Panc1 (cell line): ENCODE measurements around the gene THAP10. TPM values are rescaled to one million over a fixed set of nuclear protein-coding genes. Genes with fewer than 3 reads are reported as not detected.
"Not testable (repeated sequence)": the region's sequence is repeated elsewhere in the genome, so short reads cannot be mapped to it uniquely, and the experiment has no call there.

Experiments used
- ATAC-seq: fragments of 200-7000 bp; cut with Tn5 transposase; 2 replicates; pipeline ENCODE4 v1.9.1; 2020; ENCODE audit warnings: mild to moderate bottlenecking, moderate library complexity
- BruUV-seq: library from RNA; stranded (reverse); fragments of 400-500 nt; replicated peaks from 2 replicates; lab custom pipeline; 2021; lab: Mats Ljungman, UMichigan
- CTCF ChIA-PET: fragments of 300-600 bp; sonication (Branson Sonifier 250); formaldehyde crosslinking; loops from one replicate; lab custom pipeline; 2022; ENCODE audit warnings: antibody characterized with exemption; lab: Charles Lee
- POLR2A ChIA-PET: fragments of 300-600 bp; sonication (Branson Sonifier 250); formaldehyde crosslinking; loops from one replicate; lab custom pipeline; 2022; ENCODE audit warnings: antibody characterized with exemption; lab: Charles Lee
- DNase-seq: peaks from one replicate; pipeline ENCODE4 v3.0.0-alpha.2; 2010; ENCODE audit warnings: low read depth, low spot score
- H3K27ac ChIP-seq: 2 replicates; pipeline ENCODE4 v1.5.1; 2011; ENCODE audit warnings: mild to moderate bottlenecking, low read length, inconsistent platforms
- H3K27me3 ChIP-seq: fragments of 200-500 bp; sonication (Bioruptor generic); 2 replicates; pipeline ENCODE4 v1.6.0; 2014; ENCODE audit warnings: low read length, inconsistent platforms; ENCODE audit not compliant: control insufficient read depth, insufficient read depth
- H3K36me3 ChIP-seq: fragments of 200-500 bp; sonication (Bioruptor generic); 2 replicates; pipeline ENCODE4 v1.5.1; 2014; ENCODE audit warnings: inconsistent platforms, mild to moderate bottlenecking, low read length, moderate library complexity; ENCODE audit not compliant: control insufficient read depth, insufficient read depth
- H3K4me1 ChIP-seq: 2 replicates; pipeline ENCODE4 v1.5.1; 2011; ENCODE audit warnings: inconsistent platforms, mild to moderate bottlenecking, low read length, moderate library complexity; ENCODE audit not compliant: control insufficient read depth, insufficient read depth
- H3K4me3 ChIP-seq, 2 experiments: 2 replicates each; pipeline ENCODE4 v1.5.1; 2011 to 2012; ENCODE audit warnings: low read depth in 2 of 2, low read length in 2 of 2, mild to moderate bottlenecking in 2 of 2, inconsistent platforms in 1 of 2, moderate library complexity in 1 of 2
- H3K9me3 ChIP-seq: fragments of 200-500 bp; sonication (Bioruptor generic); 2 replicates; pipeline ENCODE4 v1.5.1; 2014; ENCODE audit warnings: low read depth, mild to moderate bottlenecking, inconsistent platforms, low read length, moderate library complexity; ENCODE audit not compliant: control insufficient read depth, insufficient read depth
- CTCF ChIP-seq: fragments of 450-650 bp; IDR thresholded peaks from 2 replicates; pipeline ENCODE4 v1.5.1; 2017; ENCODE audit warnings: mild to moderate bottlenecking
- POLR2AphosphoS5 ChIP-seq: IDR thresholded peaks from 2 replicates; pipeline ENCODE4 v1.6.1; 2012; ENCODE audit warnings: mild to moderate bottlenecking, low read depth, low read length, moderate library complexity
- REST ChIP-seq, 2 experiments: IDR thresholded peaks; 2 replicates each; pipeline ENCODE4 v1.6.1; 2011 to 2012; ENCODE audit warnings: low read depth in 2 of 2, control low read depth in 1 of 2, low read length in 1 of 2, mild to moderate bottlenecking in 1 of 2, moderate library complexity in 1 of 2; ENCODE audit not compliant: insufficient read depth in 1 of 2
- SIN3A ChIP-seq: IDR thresholded peaks from 2 replicates; pipeline ENCODE4 v1.6.1; 2012; ENCODE audit warnings: low read depth, mild to moderate bottlenecking, low read length, moderate library complexity, borderline replicate concordance; ENCODE audit not compliant: insufficient read depth
- TCF7L2 ChIP-seq: IDR thresholded peaks from 2 replicates; pipeline ENCODE4 v1.6.1; 2011; ENCODE audit warnings: mild to moderate bottlenecking, low read depth, low read length, inconsistent platforms
- in situ Hi-C: cut with HindIII; loops from 2 replicates; pipeline ENCODE4 v1.10.0; 2016; ENCODE audit warnings: low sequenced_read_pairs, low pct_unique_long_range_greater_than_20kb
- intact Hi-C: fragments of 100-400 bp; cut with micrococcal nuclease; formaldehyde crosslinking; loops from one replicate; pipeline ENCODE4 v1.10.0; 2022; ENCODE audit not compliant: unreplicated experiment
- total RNA-seq: library from RNA; stranded (reverse); gene quantifications from one replicate; pipeline ENCODE4 v1.2.1, GENCODE V29; 2021; ENCODE audit not compliant: unreplicated experiment

The THAP10 gene
- total RNA-seq, 1 experiment from 2014 or later, result 6.7 TPM

- ChIA-PET CTCF (no interaction called here), POLR2A (no interaction called here)
- intact Hi-C loops, result no loop called here
- no peak overlapping the region for H3K27ac ChIP-seq
- in situ Hi-C loops, result no loop called here
- H3K9me3 ChIP-seq, result no peaks in the 10 kb centered on the region
- no peak for ATAC-seq
- no peak overlapping the region for H3K4me3 ChIP-seq
- DNase-seq, result no peak
- H3K36me3 ChIP-seq, result no peaks in the 10 kb centered on the region
- TF ChIP-seq CTCF (no peak), POLR2AphosphoS5 (no peak), TCF7L2 (no peak)
- H3K27me3 ChIP-seq, result no peaks in the 10 kb centered on the region
- no peaks in the 10 kb centered on the region for H3K4me1 ChIP-seq
- BruUV-seq, result no TSS peak
These were observed 40.2 kb upstream of the THAP10 start for GRCh38 chr15:70932397-70932796.

- Histone ChIP-seq H3K27ac (no peak overlapping the region), H3K27me3 (no peaks in the 10 kb centered on the region), H3K9me3 (no peaks in the 10 kb centered on the region), H3K36me3 (no peaks in the 10 kb centered on the region), H3K4me1 (no peaks in the 10 kb centered on the region), H3K4me3 (no peak overlapping the region)
- DNase-seq (no peak), ATAC-seq (no peak)
- ChIA-PET POLR2A (no interaction called here), CTCF (no interaction called here)
- TF ChIP-seq CTCF, result no peak
- no TSS peak for BruUV-seq
- in situ Hi-C loops (no loop called here), intact Hi-C loops (no loop called here)
These were observed 39.6 kb upstream of the THAP10 start for GRCh38 chr15:70931821-70932220.

GRCh38 chr15:70926914-70927313, 34.7 kb upstream of the THAP10 start:
- POLR2A ChIA-PET, H3K27me3 ChIP-seq, H3K9me3 ChIP-seq, in situ Hi-C loops, H3K27ac ChIP-seq, DNase-seq, ATAC-seq, intact Hi-C loops, H3K4me3 ChIP-seq, BruUV-seq, H3K36me3 ChIP-seq, H3K4me1 ChIP-seq, CTCF ChIA-PET: not testable (repeated sequence)

GRCh38 chr15:70923311-70924080, 31.3 kb upstream of the THAP10 start:
- intact Hi-C loops (no loop called here), in situ Hi-C loops (no loop called here)
- no peak for ATAC-seq
- H3K27me3 ChIP-seq, result no peaks in the 10 kb centered on the region
- no peaks in the 10 kb centered on the region for H3K9me3 ChIP-seq
- no peaks in the 10 kb centered on the region for H3K4me1 ChIP-seq
- ChIA-PET POLR2A (no interaction called here), CTCF (interaction anchor here (0.6 kb wide), 1 partner anchor 51 kb away, joined by 3 read pairs; no protein-coding TSS in a partner anchor)
- H3K27ac ChIP-seq, result no peak overlapping the region
- H3K4me3 ChIP-seq, result no peak overlapping the region
- TF ChIP-seq SIN3A (no peak), POLR2AphosphoS5 (no peak), CTCF (no peak), REST (IDR thresholded peaks at IDR 0.05; ENCODE audit: insufficient read depth in 1 of 2, low read depth in 2 of 2, low read length in 1 of 2) (no peak), TCF7L2 (no peak)
- no TSS peak for BruUV-seq
- no peak for DNase-seq
- no peaks in the 10 kb centered on the region for H3K36me3 ChIP-seq
